Activated T-cell treated with anti-CD3 and anti-CD28 coated beads for 4 hours (primary cell): ENCODE results near the gene ZNF670.
"Not testable (repeated sequence)": the region's sequence is repeated elsewhere in the genome, so short reads cannot be mapped to it uniquely, and the experiment has no call there.

Source experiments
- DNase-seq: peaks from one replicate; pipeline ENCODE4 v3.0.0-alpha.2; 2020

ZNF670 gene

DNA sequence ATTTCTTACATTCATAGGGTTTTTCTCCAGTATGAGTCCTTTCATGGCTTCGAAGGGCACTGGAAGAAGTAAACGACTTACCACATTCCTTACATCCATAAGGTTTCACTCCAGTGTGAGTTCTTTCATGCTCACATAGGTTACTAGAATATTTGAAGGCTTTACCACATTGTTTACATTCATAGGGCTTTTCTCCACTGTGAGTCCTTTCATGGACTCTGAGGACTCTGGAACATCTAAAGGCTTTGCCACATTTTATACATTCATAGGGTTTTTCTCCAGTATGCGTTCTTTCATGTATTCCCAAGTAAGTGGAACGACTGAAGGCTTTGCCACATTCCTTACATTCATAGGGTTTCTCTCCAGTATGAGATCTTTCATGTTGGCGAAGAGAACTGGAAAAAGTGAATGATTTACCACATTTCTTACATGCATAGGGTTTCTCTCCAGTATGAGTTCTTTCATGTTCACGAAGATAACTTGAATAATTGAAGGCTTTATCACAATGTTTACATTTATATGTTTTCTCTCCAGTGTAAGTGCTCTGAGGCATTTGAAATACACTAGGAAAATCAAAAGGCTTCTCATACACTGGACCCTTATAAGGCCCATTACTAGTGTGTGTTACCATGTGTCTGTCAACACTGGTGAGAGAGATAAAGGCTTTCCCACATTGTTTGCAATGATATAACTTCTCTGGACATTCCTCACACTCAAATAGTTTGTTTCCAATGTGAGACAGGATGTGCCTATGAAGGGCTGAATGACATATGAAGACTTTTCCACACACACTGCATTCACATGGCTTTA is 40.9 kb downstream of the ZNF670 start:
- no peak for DNase-seq

DNA sequence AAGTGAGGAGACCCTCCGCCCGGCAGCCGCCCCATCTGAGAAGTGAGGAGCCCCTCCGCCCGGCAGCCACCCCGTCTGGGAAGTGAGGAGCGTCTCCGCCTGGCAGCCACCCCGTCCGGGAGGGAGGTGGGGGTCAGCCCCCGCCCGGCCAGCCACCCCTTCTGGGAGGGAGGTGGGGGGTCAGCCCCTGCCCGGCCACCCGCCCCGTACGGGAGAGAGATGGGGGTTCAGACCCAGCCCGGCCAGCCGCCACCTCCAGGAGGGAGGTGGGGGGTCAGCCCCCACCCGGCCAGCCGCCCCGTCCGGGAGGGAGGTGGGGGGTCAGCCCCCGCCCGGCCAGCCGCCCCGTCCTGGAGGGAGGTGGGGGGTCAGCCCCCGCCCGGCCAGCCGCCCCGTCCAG is 46.3 kb downstream of the ZNF670 start:
- DNase-seq: not testable (repeated sequence)
